ENCODE results near the gene PC. TPM values are rescaled to one million over a fixed set of nuclear protein-coding genes. Genes with fewer than 3 reads are reported as not detected.

PC gene
- total RNA-seq, 1 experiment from 2014 or later = 22.5 TPM

- TF ChIP-seq CTCF (IDR thresholded peaks at IDR 0.05; ENCODE audit: insufficient read depth in 1 of 2, low read depth in 1 of 2, low read length in 1 of 2, severe bottlenecking in 1 of 2, unreplicated experiment in 1 of 2) = no peak
- Mint-ChIP-seq H3K27ac (ENCODE audit: unreplicated experiment) (peak overlapping the region; percentile 35), H3K4me1 (ENCODE audit: low read depth, unreplicated experiment) (peaks cover 13% of the 10 kb centered on the region), H3K9me3 (ENCODE audit: unreplicated experiment) (no peaks in the 10 kb centered on the region), H3K4me3 (ENCODE audit: unreplicated experiment) (no peak overlapping the region), H3K27me3 (ENCODE audit: insufficient read depth, unreplicated experiment) (no peaks in the 10 kb centered on the region), H3K36me3 (ENCODE audit: insufficient read depth, unreplicated experiment) (peaks cover 51% of the 10 kb centered on the region)
- intact Hi-C loops (cut with micrococcal nuclease; ENCODE audit: unreplicated experiment) = no loop called here
- POLR2A ChIA-PET = no interaction called here
- no peak overlapping the region for H3K4me3 ChIP-seq (ENCODE audit: low read depth, low read length)
- CTCF ChIA-PET = interaction anchor here (0.9 kb wide), 1 partner anchor 19 kb away, joined by 3 read pairs; no protein-coding TSS in a partner anchor
- H3K9me3 ChIP-seq = no peaks in the 10 kb centered on the region
- H3K4me1 ChIP-seq = peaks cover 6% of the 10 kb centered on the region
- no TSS peak for BruUV-seq (replicated peaks)
- peak in 1 of 2 experiments; percentile 39 for DNase-seq
- H3K36me3 ChIP-seq (ENCODE audit: control insufficient read depth, insufficient read depth, low read length) = peaks cover 5% of the 10 kb centered on the region
- no peaks in the 10 kb centered on the region for H3K27me3 ChIP-seq (replicated peaks; ENCODE audit: control insufficient read depth, insufficient read depth, low read length)
These were observed 112.3 kb downstream of the PC start for GRCh38 chr11:66845876-66846212.

GRCh38 chr11:66845143-66845875, 112.9 kb downstream of the PC start:
- no TSS peak for BruUV-seq (replicated peaks)
- TF ChIP-seq CTCF (IDR thresholded peaks at IDR 0.05; ENCODE audit: insufficient read depth in 1 of 2, low read depth in 1 of 2, low read length in 1 of 2, severe bottlenecking in 1 of 2, unreplicated experiment in 1 of 2) = no peak
- H3K27me3 Mint-ChIP-seq (ENCODE audit: insufficient read depth, unreplicated experiment) = no peaks in the 10 kb centered on the region
- peak overlapping the region; percentile 35 for H3K27ac Mint-ChIP-seq (ENCODE audit: unreplicated experiment)
- peaks cover 5% of the 10 kb centered on the region for H3K36me3 ChIP-seq (ENCODE audit: control insufficient read depth, insufficient read depth, low read length)
- peak in 1 of 2 experiments; percentile 38 for DNase-seq
- no peaks in the 10 kb centered on the region for H3K9me3 ChIP-seq
- peaks cover 13% of the 10 kb centered on the region for H3K4me1 Mint-ChIP-seq (ENCODE audit: low read depth, unreplicated experiment)
- H3K27me3 ChIP-seq (replicated peaks; ENCODE audit: control insufficient read depth, insufficient read depth, low read length) = no peaks in the 10 kb centered on the region
- H3K4me3 Mint-ChIP-seq (ENCODE audit: unreplicated experiment) = peak overlapping the region; percentile 5
- no peaks in the 10 kb centered on the region for H3K9me3 Mint-ChIP-seq (ENCODE audit: unreplicated experiment)
- ChIA-PET POLR2A (interaction anchor here (1.4 to 3.3 kb wide), 2 partner anchors 10 to 113 kb away, joined by 4 to 45 read pairs; partner anchors contain the start of gene PC), CTCF (interaction anchor here (0.9 kb wide), 1 partner anchor 20 kb away, joined by 3 read pairs; no protein-coding TSS in a partner anchor)
- peaks cover 6% of the 10 kb centered on the region for H3K4me1 ChIP-seq
- no peak overlapping the region for H3K4me3 ChIP-seq (ENCODE audit: low read depth, low read length)
- H3K36me3 Mint-ChIP-seq (ENCODE audit: insufficient read depth, unreplicated experiment) = peaks cover 57% of the 10 kb centered on the region
- intact Hi-C loops (cut with micrococcal nuclease; ENCODE audit: unreplicated experiment) = no loop called here

- H3K9me3 ChIP-seq = no peaks in the 10 kb centered on the region
- no TSS peak for BruUV-seq (replicated peaks)
- intact Hi-C loops (cut with micrococcal nuclease; ENCODE audit: unreplicated experiment) = no loop called here
- ChIA-PET POLR2A (interaction anchor here (1.1 to 3.3 kb wide), 4 partner anchors 11 to 207 kb away, joined by 3 to 45 read pairs (median 5); partner anchors contain the start of gene PC), CTCF (interaction anchor here (1.3 to 1.7 kb wide), 2 partner anchors 11 to 166 kb away, joined by 5 read pairs; no protein-coding TSS in a partner anchor)
- peak overlapping the region; percentile 89; the same call in 1 of the 2 replicates for H3K4me3 ChIP-seq (ENCODE audit: low read depth, low read length)
- Mint-ChIP-seq H3K27me3 (ENCODE audit: insufficient read depth, unreplicated experiment) (no peaks in the 10 kb centered on the region), H3K4me1 (ENCODE audit: low read depth, unreplicated experiment) (peaks cover 13% of the 10 kb centered on the region), H3K9me3 (ENCODE audit: unreplicated experiment) (no peaks in the 10 kb centered on the region), H3K27ac (ENCODE audit: unreplicated experiment) (peak overlapping the region; percentile 85), H3K36me3 (ENCODE audit: insufficient read depth, unreplicated experiment) (peaks cover 62% of the 10 kb centered on the region), H3K4me3 (ENCODE audit: unreplicated experiment) (peak overlapping the region; percentile 83)
- peaks cover 6% of the 10 kb centered on the region for H3K4me1 ChIP-seq
- H3K27me3 ChIP-seq (replicated peaks; ENCODE audit: control insufficient read depth, insufficient read depth, low read length) = no peaks in the 10 kb centered on the region
- peaks cover 6% of the 10 kb centered on the region for H3K36me3 ChIP-seq (ENCODE audit: control insufficient read depth, insufficient read depth, low read length)
- peak in 1 of 2 experiments; percentile 38 for DNase-seq
- no peak for TF ChIP-seq CTCF (IDR thresholded peaks at IDR 0.05; ENCODE audit: insufficient read depth in 1 of 2, low read depth in 1 of 2, low read length in 1 of 2, severe bottlenecking in 1 of 2, unreplicated experiment in 1 of 2)
These were observed 113.6 kb downstream of the PC start for GRCh38 chr11:66844496-66845142.

Data from Caco-2 (cell line).